NCI-H226 (cell line): ENCODE data around the gene AKR1C8.
A peak's percentile ranks its signal among the peaks of the same experiment; 100 is the strongest.
"Not testable (repeated sequence)": the region's sequence is repeated elsewhere in the genome, so short reads cannot be mapped to it uniquely, and the experiment has no call there.

Experiments used
- DNase-seq: peaks from one replicate; pipeline ENCODE4 v3.0.0-alpha.2; 2015

Gene AKR1C8

DNA sequence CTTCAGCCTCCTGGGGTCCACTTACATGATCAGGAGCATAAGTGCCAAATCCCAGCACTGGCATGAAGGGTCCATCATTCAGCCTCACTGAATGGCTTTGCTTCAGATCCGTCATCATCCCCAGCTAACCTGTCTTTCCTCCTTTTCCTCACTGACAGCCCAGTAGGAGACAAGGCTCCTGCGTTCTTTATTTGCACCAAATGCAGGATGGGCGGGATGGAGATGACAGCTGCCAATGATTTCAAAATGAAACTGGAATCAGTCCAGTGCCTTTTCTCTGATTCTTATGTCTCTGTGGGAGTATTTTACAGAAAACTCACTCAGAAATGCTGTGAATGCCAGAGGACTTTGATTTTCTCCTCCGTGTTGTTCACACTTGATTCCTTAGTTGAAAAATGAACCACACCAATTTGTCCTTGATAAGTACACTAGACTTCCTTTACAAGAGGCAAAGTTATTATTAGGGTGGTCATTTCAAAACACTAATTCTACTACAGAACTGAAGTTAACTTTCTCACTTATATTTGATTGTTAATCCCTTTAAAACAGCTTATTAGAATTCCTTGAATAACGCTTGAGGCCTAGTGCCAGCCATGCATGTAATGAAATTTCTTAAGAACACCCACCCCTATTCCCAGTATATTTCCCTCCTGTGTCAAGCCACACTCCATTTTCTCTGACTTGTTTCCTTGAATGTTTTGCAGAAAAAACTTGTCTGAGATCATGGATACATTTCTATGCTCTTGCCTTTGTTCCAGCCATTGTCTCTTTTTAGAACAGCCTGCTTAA lies at the start of gene AKR1C8:
Gene AKR1C8, minus strand, starts transcription at position 164 of the 789 bp plus-strand sequence. Its CDS starts 46 bp downstream, at position 118.
- no peak for DNase-seq

- DNase-seq = peak; percentile 6
Observed at GRCh38 chr10:5234106-5234860, 49.3 kb upstream of the AKR1C8 start.

GRCh38 chr10:5233324-5233723 lies 48.4 kb upstream of the AKR1C8 start:
- DNase-seq = no peak

DNA sequence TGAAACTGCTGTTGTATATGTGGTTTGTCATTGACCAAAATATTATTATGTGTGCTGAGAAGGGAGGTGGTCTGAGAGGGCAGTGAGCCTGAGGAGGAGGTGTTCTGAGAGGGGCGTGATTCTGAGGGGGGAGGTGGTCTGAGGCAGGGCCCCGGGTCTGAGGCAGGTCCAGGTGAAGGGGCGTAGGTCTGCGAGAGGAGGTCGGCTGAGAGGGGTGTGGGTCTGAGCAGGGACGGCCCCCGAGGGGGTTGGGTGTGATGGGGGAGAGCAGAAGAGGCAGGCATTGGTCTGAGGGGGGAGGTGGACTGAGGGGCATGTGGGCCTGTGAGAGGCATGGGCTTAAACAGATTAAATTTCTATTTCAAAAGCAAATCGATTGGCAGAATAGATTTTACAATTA lies 44.1 kb upstream of the AKR1C8 start:
- no peak for DNase-seq

GRCh38 chr10:5222942-5223341 lies 38.0 kb upstream of the AKR1C8 start:
- DNase-seq = not testable (repeated sequence)

GRCh38 chr10:5219262-5219661 lies 34.3 kb upstream of the AKR1C8 start:
- DNase-seq = no peak

GRCh38 chr10:5216801-5217200 lies 31.9 kb upstream of the AKR1C8 start:
- no peak for DNase-seq

DNA sequence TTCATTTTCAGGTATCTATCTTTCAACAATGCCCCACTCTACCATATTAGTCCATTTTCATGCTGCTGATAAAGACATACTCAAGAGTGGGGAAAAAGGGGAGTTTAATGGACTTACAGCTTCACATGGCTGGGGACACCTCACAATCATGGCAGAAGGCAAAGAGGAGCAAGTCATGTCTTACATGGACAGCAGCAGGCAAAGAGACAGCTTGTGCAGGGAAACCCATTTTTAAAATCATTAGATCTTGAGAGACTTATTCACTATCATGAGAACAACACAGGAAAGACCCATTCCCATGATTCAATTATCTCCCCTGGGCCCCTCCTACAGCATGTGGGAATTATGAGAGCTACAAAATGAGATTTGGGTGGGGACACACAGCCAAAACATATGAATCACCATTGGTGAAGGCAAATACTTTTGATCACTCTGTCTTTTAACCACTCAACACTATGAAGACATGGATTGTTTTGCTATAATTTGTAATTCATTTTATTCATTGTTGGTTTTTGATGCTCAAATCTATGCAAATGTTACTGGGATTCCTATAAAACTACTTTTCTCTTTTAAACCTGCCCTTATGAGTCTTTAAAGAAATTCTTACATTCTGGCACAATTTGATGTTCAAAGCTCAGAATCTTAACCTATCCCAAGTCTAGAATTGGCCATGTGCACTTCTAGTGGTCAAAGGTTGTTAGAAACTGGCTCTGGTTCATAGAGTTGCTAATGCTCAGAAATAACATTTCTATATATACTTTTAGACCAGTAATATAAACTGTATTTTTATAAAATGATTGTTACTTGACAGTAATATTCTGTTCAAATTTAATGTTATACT lies 27.0 kb upstream of the AKR1C8 start:
- DNase-seq = no peak

- DNase-seq = not testable (repeated sequence)
Observed at GRCh38 chr10:5210261-5210660, 25.3 kb upstream of the AKR1C8 start.

- DNase-seq = not testable (repeated sequence)
Observed at GRCh38 chr10:5209776-5210175, 24.8 kb upstream of the AKR1C8 start.

- DNase-seq = no peak
Observed at GRCh38 chr10:5206799-5207198, 21.8 kb upstream of the AKR1C8 start.

DNA sequence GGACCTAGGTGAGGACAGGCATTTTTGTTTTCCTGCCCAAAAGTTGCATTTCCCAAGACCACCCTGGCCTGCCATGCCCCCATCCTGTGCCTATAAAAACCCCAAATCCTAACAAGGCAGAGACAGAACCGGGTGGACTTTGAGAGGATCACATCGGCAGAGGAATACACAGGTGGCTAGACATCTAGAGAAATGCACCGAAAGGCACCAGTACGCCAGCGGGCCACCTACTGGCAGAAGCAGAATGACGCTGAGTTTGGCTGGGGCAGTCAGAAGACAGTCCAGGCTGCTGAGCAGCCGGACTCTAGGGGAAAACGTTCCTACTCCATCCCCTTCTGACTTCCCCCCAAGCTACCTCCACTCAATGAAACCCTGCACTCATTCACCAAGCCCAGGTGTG lies 14.4 kb upstream of the AKR1C8 start:
- no peak for DNase-seq

DNA sequence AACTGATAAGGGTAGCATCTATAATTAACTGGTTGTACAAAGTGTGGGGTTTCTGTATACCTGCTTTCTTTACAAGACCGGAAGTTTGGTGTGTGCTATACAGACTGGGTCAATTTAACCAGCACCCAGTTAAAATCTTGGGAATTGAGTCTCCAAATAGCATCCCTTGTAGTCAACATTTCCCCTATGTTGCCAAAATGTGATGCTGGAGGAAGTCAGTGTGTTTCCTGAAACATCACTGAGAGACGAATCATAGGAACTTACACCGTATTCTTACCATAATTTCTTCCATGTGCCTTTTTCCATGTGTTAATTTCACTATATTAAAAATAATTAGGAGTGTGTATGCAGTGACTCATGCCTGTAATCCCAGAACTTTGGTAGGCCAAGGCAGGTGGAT lies 13.4 kb upstream of the AKR1C8 start:
- no peak for DNase-seq

GRCh38 chr10:5196702-5197113 lies 11.8 kb upstream of the AKR1C8 start, which contains the start of gene AKR1C4:
AKR1C4 (plus strand) TSS chr10:5196837; CDS start chr10:5196868, 31 bp downstream.
- DNase-seq = no peak

DNA sequence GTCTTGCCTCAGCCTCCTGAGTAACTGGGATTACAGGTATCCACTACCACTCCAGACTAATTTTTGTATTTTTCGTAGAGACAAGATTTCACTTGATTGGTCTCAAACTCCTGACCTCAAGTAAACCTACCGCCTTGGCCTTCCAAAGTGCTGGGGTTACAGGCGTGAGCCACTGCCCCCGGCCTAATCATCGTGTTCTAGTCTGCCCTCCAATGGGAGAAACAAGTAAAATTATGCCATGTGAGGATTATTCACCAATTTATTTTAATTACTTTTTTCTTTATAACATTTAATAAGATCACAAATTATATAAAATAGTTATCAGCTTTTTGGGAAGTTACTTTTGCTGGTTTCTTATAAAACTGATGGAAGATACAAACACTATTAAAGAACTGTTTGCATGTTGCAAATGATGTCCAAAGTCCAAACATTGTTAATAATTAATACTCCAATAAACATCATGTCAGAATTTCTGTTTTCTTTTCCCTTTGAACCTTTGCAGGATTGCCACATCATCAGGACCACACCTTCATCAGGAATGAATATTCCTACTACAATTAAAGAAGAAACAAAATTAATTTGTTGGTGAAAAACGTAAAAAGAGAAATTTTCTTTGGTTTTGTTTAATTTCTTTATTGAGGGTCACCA lies 10.9 kb upstream of the AKR1C8 start:
- DNase-seq = no peak

- no peak for DNase-seq
Observed at GRCh38 chr10:5194431-5194830, 9.5 kb upstream of the AKR1C8 start.

- DNase-seq = no peak
Observed at GRCh38 chr10:5188358-5188757, 3.4 kb upstream of the AKR1C8 start.

DNA sequence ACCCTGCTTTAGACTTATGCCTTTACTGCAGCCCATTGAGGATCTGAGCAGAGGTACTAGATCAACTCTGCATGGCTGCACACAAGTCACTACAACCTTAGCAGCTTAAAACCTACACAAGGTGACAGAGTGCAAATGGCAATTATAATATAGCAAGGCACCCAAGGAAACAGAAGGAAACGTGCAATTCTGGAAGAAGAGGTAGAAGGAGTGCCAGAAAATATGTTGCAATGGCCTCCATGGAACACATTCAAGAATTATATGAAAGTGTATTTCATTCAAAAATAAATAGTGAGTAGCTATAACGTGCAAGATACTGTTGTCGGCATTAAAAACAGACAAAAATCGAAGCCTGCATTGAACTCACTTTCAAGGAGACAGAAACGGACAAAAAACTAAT lies 2.9 kb upstream of the AKR1C8 start:
- DNase-seq = no peak

- DNase-seq = no peak
Observed at GRCh38 chr10:5183923-5184322, 1.0 kb downstream of the AKR1C8 start.

DNA sequence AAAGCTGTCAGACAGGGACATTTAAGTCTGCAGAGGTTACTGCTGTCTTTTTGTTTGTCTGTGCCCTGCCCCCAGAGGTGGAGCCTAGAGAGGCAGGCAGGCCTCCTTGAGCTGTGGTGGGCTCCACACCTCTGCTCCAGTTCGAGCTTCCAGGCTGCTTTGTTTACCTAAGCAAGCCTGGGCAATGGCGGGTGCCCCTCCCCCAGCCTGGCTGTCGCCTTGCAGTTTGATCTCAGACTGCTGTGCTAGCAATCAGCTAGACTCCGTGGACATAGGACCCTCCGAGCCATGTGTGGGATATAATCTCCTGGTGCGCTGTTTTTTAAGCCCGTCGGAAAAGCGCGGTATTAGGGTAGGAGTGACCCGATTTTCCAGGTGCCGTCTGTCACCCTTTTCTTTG lies 4.4 kb downstream of the AKR1C8 start:
- DNase-seq = not testable (repeated sequence)

GRCh38 chr10:5175581-5175980 lies 9.4 kb downstream of the AKR1C8 start:
- not testable (repeated sequence) for DNase-seq

GRCh38 chr10:5168897-5169420 lies 16.0 kb downstream of the AKR1C8 start:
- DNase-seq = no peak
